Measurements from ENCODE around the gene RASA3.

The RASA3 gene

GRCh38 chr13:114013952-114014629, 118.3 kb downstream of the RASA3 start:
- DNase-seq (ENCODE audit: insufficient read length, low spot score) (no peak), FAIRE-seq (no peak)

- no peak for FAIRE-seq
- DNase-seq (ENCODE audit: insufficient read length, low spot score) = no peak
These were observed 119.1 kb downstream of the RASA3 start for GRCh38 chr13:114013336-114013735.

- DNase-seq (ENCODE audit: insufficient read length, low spot score) = no peak
- no peak for FAIRE-seq
These were observed 119.5 kb downstream of the RASA3 start for GRCh38 chr13:114012921-114013320.

- no peak for FAIRE-seq
- no peak for DNase-seq (ENCODE audit: insufficient read length, low spot score)
These were observed 120.3 kb downstream of the RASA3 start for GRCh38 chr13:114012141-114012540.

- FAIRE-seq = no peak
- no peak for DNase-seq (ENCODE audit: insufficient read length, low spot score)
These were observed 121.2 kb downstream of the RASA3 start for GRCh38 chr13:114011226-114011625.

GRCh38 chr13:114010401-114011101, 121.9 kb downstream of the RASA3 start:
- DNase-seq (ENCODE audit: insufficient read length, low spot score) (no peak), FAIRE-seq (no peak)

GRCh38 chr13:114009590-114010400, 122.6 kb downstream of the RASA3 start:
- FAIRE-seq = no peak
- DNase-seq (ENCODE audit: insufficient read length, low spot score) = no peak

- DNase-seq (ENCODE audit: insufficient read length, low spot score) (no peak), FAIRE-seq (no peak)
These were observed 123.3 kb downstream of the RASA3 start for GRCh38 chr13:114008964-114009589.

GRCh38 chr13:114007566-114007965, 124.9 kb downstream of the RASA3 start:
- DNase-seq (ENCODE audit: insufficient read length, low spot score) (no peak), FAIRE-seq (no peak)

GRCh38 chr13:114005206-114005724, 127.2 kb downstream of the RASA3 start:
- DNase-seq (ENCODE audit: insufficient read length, low spot score) = no peak
- no peak for FAIRE-seq

- FAIRE-seq = no peak
These were observed 127.8 kb downstream of the RASA3 start for GRCh38 chr13:114004420-114005205.

GRCh38 chr13:114002771-114003321, 129.6 kb downstream of the RASA3 start:
- no peak for DNase-seq (ENCODE audit: insufficient read length, low spot score)
- no peak for FAIRE-seq

More at GRCh38 chr13:114004420-114005205, 127.8 kb downstream of the RASA3 start:
- DNase-seq (ENCODE audit: insufficient read length, low spot score) = no peak

- DNase-seq (ENCODE audit: insufficient read length, low spot score) = no peak
- no peak for FAIRE-seq
These were observed 130.3 kb downstream of the RASA3 start for GRCh38 chr13:114002009-114002544.

- no peak for DNase-seq (ENCODE audit: insufficient read length, low spot score)
- no peak for FAIRE-seq
These were observed 131.0 kb downstream of the RASA3 start for GRCh38 chr13:114001331-114002008.

GRCh38 chr13:114000151-114001040, 132.0 kb downstream of the RASA3 start:
- no peak for FAIRE-seq
- DNase-seq (ENCODE audit: insufficient read length, low spot score) = no peak

GRCh38 chr13:113999618-113999910, 132.9 kb downstream of the RASA3 start:
- FAIRE-seq (no peak), DNase-seq (ENCODE audit: insufficient read length, low spot score) (no peak)

GRCh38 chr13:113998781-113999617, 133.4 kb downstream of the RASA3 start:
- FAIRE-seq (no peak), DNase-seq (ENCODE audit: insufficient read length, low spot score) (no peak)

Measured in HTR-8/SVneo (cell line).